Measurements from ENCODE around the gene BST2. TPM values are rescaled to one million over a fixed set of nuclear protein-coding genes. Genes with fewer than 3 reads are reported as not detected.

Gene BST2
- total RNA-seq, 3 donors from 2014 or later, result 90.1 to 131 (median 127) TPM

GRCh38 chr19:17398902-17399527, 6.4 kb downstream of the BST2 start:
- H3K4me1 ChIP-seq, result no peaks in the 10 kb centered on the region
- no peaks in the 10 kb centered on the region for H3K36me3 ChIP-seq
- no peaks in the 10 kb centered on the region for H3K27me3 ChIP-seq
- TF ChIP-seq CTCF (IDR thresholded peaks at IDR 0.05) (no peak), POLR2AphosphoS5 (IDR thresholded peaks at IDR 0.05) (no peak), POLR2A (IDR thresholded peaks at IDR 0.05) (no peak)
- no peak overlapping the region for H3K27ac ChIP-seq
- no peaks in the 10 kb centered on the region for H3K9me3 ChIP-seq
- intact Hi-C loops (cut with DNase I; ENCODE audit: low total_unique reads), result no loop called here
- DNase-seq (ENCODE audit: low spot score in 2 of 2), result no peak
- no peak overlapping the region for H3K4me3 ChIP-seq

- TF ChIP-seq POLR2AphosphoS5 (IDR thresholded peaks at IDR 0.05) (no peak), CTCF (IDR thresholded peaks at IDR 0.05) (peak in 2 of 3 donors; percentile 38 to 55), POLR2A (IDR thresholded peaks at IDR 0.05) (no peak)
- Histone ChIP-seq H3K9me3 (no peaks in the 10 kb centered on the region), H3K36me3 (no peaks in the 10 kb centered on the region), H3K27ac (no peak overlapping the region), H3K27me3 (peaks cover 0 to 2% of the 10 kb centered on the region in 2 donors), H3K4me1 (peaks cover 0 to 2% of the 10 kb centered on the region in 2 donors), H3K4me3 (no peak overlapping the region)
- intact Hi-C loops (cut with DNase I; ENCODE audit: low total_unique reads), result no loop called here
- DNase-seq (ENCODE audit: low spot score in 2 of 2), result no peak
These were observed 10.5 kb downstream of the BST2 start for GRCh38 chr19:17394891-17395415.

- TF ChIP-seq CTCF (IDR thresholded peaks at IDR 0.05) (no peak), POLR2A (IDR thresholded peaks at IDR 0.05) (no peak)
- intact Hi-C loops (cut with DNase I; ENCODE audit: low total_unique reads), result no loop called here
- H3K27ac ChIP-seq, result no peak within 1 kb of the TSS
- no peaks in the 10 kb centered on the region for H3K9me3 ChIP-seq
- DNase-seq (ENCODE audit: low spot score in 2 of 2), result no peak
- H3K4me3 ChIP-seq, result peak within 1 kb of the TSS in 1 of 3 donors; percentile 22
- H3K36me3 ChIP-seq, result no peaks in the 10 kb centered on the region
- H3K4me1 ChIP-seq, result peaks cover 0 to 2% of the 10 kb centered on the region in 2 donors
- H3K27me3 ChIP-seq, result peaks cover 0 to 2% of the 10 kb centered on the region in 2 donors
These were observed 11.5 kb downstream of the BST2 start, which contains the start of gene CCDC194 for GRCh38 chr19:17393914-17394313. CCDC194 (minus strand) TSS chr19:17394196; CDS start chr19:17394158, 38 bp downstream.

- H3K9me3 ChIP-seq, result no peaks in the 10 kb centered on the region
- no peaks in the 10 kb centered on the region for H3K36me3 ChIP-seq
- peaks cover 0 to 2% of the 10 kb centered on the region in 2 donors for H3K27me3 ChIP-seq
- intact Hi-C loops (cut with DNase I; ENCODE audit: low total_unique reads), result no loop called here
- TF ChIP-seq POLR2AphosphoS5 (IDR thresholded peaks at IDR 0.05), result no peak
- TF ChIP-seq POLR2A (IDR thresholded peaks at IDR 0.05), result no peak
- TF ChIP-seq CTCF (IDR thresholded peaks at IDR 0.05), result no peak
- H3K4me1 ChIP-seq, result peaks cover 0 to 2% of the 10 kb centered on the region in 2 donors
- H3K4me3 ChIP-seq, result no peak overlapping the region
- DNase-seq (ENCODE audit: low spot score in 2 of 2), result no peak
- H3K27ac ChIP-seq, result no peak overlapping the region
These were observed 12.4 kb downstream of the BST2 start for GRCh38 chr19:17393002-17393401.

- H3K27ac ChIP-seq, result no peak overlapping the region
- H3K4me3 ChIP-seq, result peak overlapping the region; percentile 24 to 69 (median 59)
- no peaks in the 10 kb centered on the region for H3K36me3 ChIP-seq
- no peaks in the 10 kb centered on the region for H3K9me3 ChIP-seq
- peaks cover 0 to 2% of the 10 kb centered on the region in 2 donors for H3K4me1 ChIP-seq
- TF ChIP-seq POLR2A (IDR thresholded peaks at IDR 0.05) (no peak), POLR2AphosphoS5 (IDR thresholded peaks at IDR 0.05) (no peak), CTCF (IDR thresholded peaks at IDR 0.05) (no peak)
- DNase-seq (ENCODE audit: low spot score in 2 of 2), result no peak
- peaks cover 0 to 2% of the 10 kb centered on the region in 2 donors for H3K27me3 ChIP-seq
- intact Hi-C loops (cut with DNase I; ENCODE audit: low total_unique reads), result no loop called here
These were observed 13.9 kb downstream of the BST2 start for GRCh38 chr19:17391371-17392151.
